Measurements from ENCODE around the gene ZBTB48. TPM values are rescaled to one million over a fixed set of nuclear protein-coding genes. Genes with fewer than 3 reads are reported as not detected.

Gene ZBTB48
- total RNA-seq, 1 donor from 2014 or later, result 19.3 TPM

GRCh38 chr1:6612641-6613360, 33.0 kb downstream of the ZBTB48 start:
- DNase-seq (ENCODE audit: low read depth), result peak; percentile 33

GRCh38 chr1:6613361-6614018, 33.7 kb downstream of the ZBTB48 start, which contains the start of gene PHF13:
Gene PHF13, plus strand, starts transcription at chr1:6613731. Its CDS starts 336 bp downstream, at chr1:6614067.
- DNase-seq (ENCODE audit: low read depth), result peak; percentile 92

GRCh38 chr1:6614019-6614928, 34.5 kb downstream of the ZBTB48 start:
- no peak for DNase-seq (ENCODE audit: low read depth)

- DNase-seq (ENCODE audit: low read depth), result no peak
Measured at GRCh38 chr1:6614929-6615785, 35.4 kb downstream of the ZBTB48 start.

GRCh38 chr1:6619045-6619444, 39.3 kb downstream of the ZBTB48 start:
- no peak for DNase-seq (ENCODE audit: low read depth)

GRCh38 chr1:6621429-6622391, 41.9 kb downstream of the ZBTB48 start:
- DNase-seq (ENCODE audit: low read depth), result no peak

- no peak for DNase-seq (ENCODE audit: low read depth)
Measured at GRCh38 chr1:6622396-6623152, 42.8 kb downstream of the ZBTB48 start.

- no peak for DNase-seq (ENCODE audit: low read depth)
Measured at GRCh38 chr1:6623269-6623965, 43.6 kb downstream of the ZBTB48 start.

GRCh38 chr1:6624710-6625583, 45.2 kb downstream of the ZBTB48 start, which contains the start of gene THAP3:
Gene THAP3, plus strand, starts transcription at chr1:6624868. Its CDS starts 351 bp downstream, at chr1:6625219.
- peak; percentile 85 for DNase-seq (ENCODE audit: low read depth)

GRCh38 chr1:6625584-6626149, 45.9 kb downstream of the ZBTB48 start:
- peak; percentile 31 for DNase-seq (ENCODE audit: low read depth)

GRCh38 chr1:6627031-6627430, 47.2 kb downstream of the ZBTB48 start:
- no peak for DNase-seq (ENCODE audit: low read depth)

- no peak for DNase-seq (ENCODE audit: low read depth)
Measured at GRCh38 chr1:6627841-6628545, 48.2 kb downstream of the ZBTB48 start.

- DNase-seq (ENCODE audit: low read depth), result no peak
Measured at GRCh38 chr1:6628971-6629479, 49.2 kb downstream of the ZBTB48 start.

- DNase-seq (ENCODE audit: low read depth), result no peak
Measured at GRCh38 chr1:6630027-6630426, 50.2 kb downstream of the ZBTB48 start.

- DNase-seq (ENCODE audit: low read depth), result no peak
Measured at GRCh38 chr1:6631058-6631457, 51.3 kb downstream of the ZBTB48 start.
